Endometrium (tissue), 2 donors: Measurements from ENCODE around the gene BMPR1A.
"Not testable (repeated sequence)": the region's sequence is repeated elsewhere in the genome, so short reads cannot be mapped to it uniquely, and the experiment has no call there.

Experiments used
- FAIRE-seq: peaks from 2 replicates; lab custom pipeline; 2012; peaks lifted over from hg19 to GRCh38; lab: Jason Lieb, UNC
- donor health status: control.
- donor health status: control.

BMPR1A gene

GRCh38 chr10:86730227-86730626, 26.2 kb upstream of the BMPR1A start:
- no peak for FAIRE-seq

- no peak for FAIRE-seq
Observed at GRCh38 chr10:86732771-86733170, 23.6 kb upstream of the BMPR1A start.

- no peak for FAIRE-seq
Observed at GRCh38 chr10:86733260-86733671, 23.2 kb upstream of the BMPR1A start.

- FAIRE-seq: no peak
Observed at GRCh38 chr10:86734207-86734988, 22.0 kb upstream of the BMPR1A start.

GRCh38 chr10:86735278-86735677, 21.1 kb upstream of the BMPR1A start:
- FAIRE-seq: not testable (repeated sequence)

- no peak for FAIRE-seq
Observed at GRCh38 chr10:86742230-86742629, 14.2 kb upstream of the BMPR1A start.

GRCh38 chr10:86744067-86744725, 12.2 kb upstream of the BMPR1A start:
- FAIRE-seq: no peak

GRCh38 chr10:86747796-86748581, 8.4 kb upstream of the BMPR1A start:
- no peak for FAIRE-seq

GRCh38 chr10:86749854-86750253, 6.6 kb upstream of the BMPR1A start:
- FAIRE-seq: no peak

GRCh38 chr10:86751477-86751876, 4.9 kb upstream of the BMPR1A start:
- FAIRE-seq: no peak

- no peak for FAIRE-seq
Observed at GRCh38 chr10:86752311-86752710, 4.1 kb upstream of the BMPR1A start.

- FAIRE-seq: no peak
Observed at GRCh38 chr10:86753051-86753450, 3.4 kb upstream of the BMPR1A start.

GRCh38 chr10:86753638-86754434, 2.6 kb upstream of the BMPR1A start:
- no peak for FAIRE-seq

- FAIRE-seq: no peak
Observed at GRCh38 chr10:86755454-86755739, 1.0 kb upstream of the BMPR1A start.

GRCh38 chr10:86755740-86756510, 494 bp upstream of the BMPR1A start:
- FAIRE-seq: no peak

- FAIRE-seq: no peak
Observed at GRCh38 chr10:86757113-86757972, 924 bp downstream of the BMPR1A start.

GRCh38 chr10:86758189-86759072, 2.0 kb downstream of the BMPR1A start:
- FAIRE-seq: no peak

- no peak for FAIRE-seq
Observed at GRCh38 chr10:86759073-86759672, 2.8 kb downstream of the BMPR1A start.

- FAIRE-seq: no peak
Observed at GRCh38 chr10:86763404-86763803, 7.0 kb downstream of the BMPR1A start.
